CD14-positive monocyte (primary cell): ENCODE data around the gene CXCR6. TPM values are rescaled to one million over a fixed set of nuclear protein-coding genes. Genes with fewer than 3 reads are reported as not detected.
A peak's percentile ranks its signal among the peaks of the same experiment; 100 is the strongest.

Experiments
- DNase-seq, 3 donors: peaks; one replicate each; pipeline ENCODE4 v3.0.0-alpha.2; 2011 to 2022
- H2AFZ ChIP-seq: 2 replicates; pipeline ENCODE4 v1.6.0; 2012; ENCODE audit warnings: mild to moderate bottlenecking, low read depth, low read length, inconsistent platforms; ENCODE audit not compliant: insufficient read depth, poor library complexity, severe bottlenecking
- H3K27ac ChIP-seq, 2 donors: 1 replicate in 1 of 2; 2 replicates in 1 of 2; pipeline ENCODE4 v1.5.1; 2012 to 2013; ENCODE audit warnings: low read length in 2 of 2, control low read depth in 1 of 2, inconsistent platforms in 1 of 2, low read depth in 1 of 2, mild to moderate bottlenecking in 1 of 2
- H3K27me3 ChIP-seq, 2 donors: one replicate each; pipeline versions ENCODE4 v1.6.0 to v1.6.1; 2011 to 2013; ENCODE audit warnings: low read length in 2 of 2; ENCODE audit not compliant: control insufficient read depth in 2 of 2, insufficient read depth in 2 of 2
- H3K36me3 ChIP-seq, 2 donors: replicated peaks in 1 of 2; 1 replicate in 1 of 2; 2 replicates in 1 of 2; pipeline versions ENCODE4 v1.5.1 to v1.6.1; 2012 to 2013; ENCODE audit warnings: low read length in 2 of 2, control low read depth in 1 of 2, inconsistent platforms in 1 of 2, mild to moderate bottlenecking in 1 of 2; ENCODE audit not compliant: insufficient read depth in 2 of 2, control insufficient read depth in 1 of 2
- H3K4me1 ChIP-seq, 2 donors: 1 replicate in 1 of 2; 2 replicates in 1 of 2; pipeline versions ENCODE4 v1.5.1 to v1.6.1; 2012 to 2013; ENCODE audit warnings: low read length in 2 of 2, control low read depth in 1 of 2, inconsistent platforms in 1 of 2, mild to moderate bottlenecking in 1 of 2, moderate library complexity in 1 of 2; ENCODE audit not compliant: insufficient read depth in 2 of 2, control insufficient read depth in 1 of 2
- H3K4me2 ChIP-seq: replicated peaks from 2 replicates; pipeline ENCODE3; 2012; ENCODE audit warnings: low read length, moderate library complexity, mild to moderate bottlenecking; ENCODE audit not compliant: poor library complexity, severe bottlenecking; ENCODE audit errors: extremely low read depth
- H3K4me3 ChIP-seq, 3 experiments: fragments of 200-600 bp in 1 of 3; sonication (generic) in 1 of 3; replicated peaks in 1 of 3; 1 replicate in 2 of 3; 2 replicates in 1 of 3; pipeline ENCODE4 v1.5.1; 2011 to 2013; ENCODE audit warnings: low read length in 3 of 3, mild to moderate bottlenecking in 3 of 3, control low read depth in 2 of 3, low read depth in 2 of 3, inconsistent platforms in 1 of 3, moderate library complexity in 1 of 3
- H3K79me2 ChIP-seq: 2 replicates; pipeline ENCODE4 v1.6.0; 2012; ENCODE audit warnings: mild to moderate bottlenecking, control low read depth, inconsistent platforms, low read length, moderate library complexity; ENCODE audit not compliant: insufficient read depth
- H3K9ac ChIP-seq: 2 replicates; pipeline ENCODE4 v1.6.0; 2017; ENCODE audit warnings: low read length, mild to moderate bottlenecking; ENCODE audit not compliant: insufficient read depth, poor library complexity, severe bottlenecking
- H3K9me3 ChIP-seq, 2 donors: replicated peaks in 1 of 2; 1 replicate in 1 of 2; 2 replicates in 1 of 2; pipeline versions ENCODE4 v1.5.1 to v1.6.1; 2012 to 2013; ENCODE audit warnings: low read length in 2 of 2, control low read depth in 1 of 2; ENCODE audit not compliant: control insufficient read depth in 1 of 2, insufficient read depth in 1 of 2
- H4K20me1 ChIP-seq: 2 replicates; pipeline ENCODE4 v1.6.0; 2012; ENCODE audit warnings: mild to moderate bottlenecking, low read length, control low read depth, moderate library complexity; ENCODE audit not compliant: insufficient read depth
- H3K27ac Mint-ChIP-seq, 7 donors: one replicate each; pipeline ENCODE4 v1.8.0; 2020; ENCODE audit warnings: mild to moderate bottlenecking in 7 of 7, mixed read lengths in 7 of 7, moderate library complexity in 6 of 7, inconsistent platforms in 2 of 7
- H3K27me3 Mint-ChIP-seq, 3 donors: one replicate each; pipeline ENCODE4 v1.8.0; 2021 to 2022; ENCODE audit warnings: low read depth in 3 of 3, mild to moderate bottlenecking in 3 of 3, mixed read lengths in 3 of 3, moderate library complexity in 3 of 3, inconsistent platforms in 1 of 3
- H3K36me3 Mint-ChIP-seq, 2 donors: one replicate each; pipeline ENCODE4 v1.8.0; 2020; ENCODE audit warnings: mixed read lengths in 2 of 2, inconsistent platforms in 1 of 2, mild to moderate bottlenecking in 1 of 2
- H3K4me1 Mint-ChIP-seq: one replicate; pipeline ENCODE4 v1.8.0; 2020; ENCODE audit warnings: mild to moderate bottlenecking, mixed read lengths
- H3K4me3 Mint-ChIP-seq, 2 donors: one replicate each; pipeline ENCODE4 v1.8.0; 2020; ENCODE audit warnings: mild to moderate bottlenecking in 2 of 2, mixed read lengths in 2 of 2, moderate library complexity in 1 of 2
- H3K9me3 Mint-ChIP-seq, 7 donors: one replicate each; pipeline ENCODE4 v1.8.0; 2020 to 2022; ENCODE audit warnings: mixed read lengths in 7 of 7, mild to moderate bottlenecking in 6 of 7, moderate library complexity in 6 of 7, inconsistent platforms in 2 of 7
- CTCF ChIP-seq: fragments of 200-600 bp; IDR thresholded peaks from one replicate; pipeline ENCODE4 v1.8.0; 2022; ENCODE audit warnings: antibody characterized with exemption, mild to moderate bottlenecking
- whole genome bisulfite sequencing: methylation state at CpG from one replicate; pipeline ENCODE4 v1.1.5; 2013; ENCODE audit warnings: missing lambda C conversion rate; ENCODE audit not compliant: insufficient coverage; 5-methylcytosine and 5-hydroxymethylcytosine counted together
- intact Hi-C, 2 donors: fragments of 100-400 bp; cut with micrococcal nuclease; formaldehyde crosslinking; loops; one replicate each; pipeline versions ENCODE4 v1.15.0 to v1.15.1; 2023
- polyA plus RNA-seq, 3 donors: library from polyadenylated mRNA; depleted of rRNA in 1 of 3; unstranded in 2 of 3; stranded (reverse) in 1 of 3; fragments of 300-500 nt in 2 of 3; fragments of >200 nt in 1 of 3; fragmentation: Illumina TruSeq in 2 of 3; gene quantifications; 1 replicate in 2 of 3; 2 replicates in 1 of 3; pipeline ENCODE4 v1.2.3, GENCODE V29; 2012 to 2021

CXCR6 gene
- polyA plus RNA-seq, 3 donors = 0.10 TPM; not detected in 2

GRCh38 chr3:45960289-45960688 is 17.0 kb downstream of the CXCR6 start:
- Mint-ChIP-seq H3K4me1 (peaks cover 4% of the 10 kb centered on the region), H3K27ac (peak overlapping the region in 2 of 7 donors; percentile 11 to 68), H3K9me3 (peaks cover 0 to 2% (median 0%) of the 10 kb centered on the region in 7 donors), H3K36me3 (peaks cover 95 to 99% of the 10 kb centered on the region in 2 donors), H3K27me3 (peaks cover 0 to 2% (median 0%) of the 10 kb centered on the region in 3 donors), H3K4me3 (no peak overlapping the region)
- Histone ChIP-seq H3K4me1 (no peaks in the 10 kb centered on the region), H3K27me3 (no peaks in the 10 kb centered on the region), H4K20me1 (no peaks in the 10 kb centered on the region), H3K9me3 (no peaks in the 10 kb centered on the region), H3K4me2 (no peak overlapping the region), H3K9ac (no peak overlapping the region), H3K36me3 (peaks cover 95 to 99% of the 10 kb centered on the region in 2 donors), H3K79me2 (no peaks in the 10 kb centered on the region), H3K4me3 (no peak overlapping the region), H3K27ac (no peak overlapping the region), H2AFZ (no peak overlapping the region)
- TF ChIP-seq CTCF = no peak
- DNase-seq = no peak
- WGBS = 100% methylated on average over 2 of the region's 2 CpGs
- intact Hi-C loops = no loop called here

- H3K36me3 ChIP-seq = peaks cover 99 to 100% of the 10 kb centered on the region in 2 donors
- Mint-ChIP-seq H3K4me1 (peaks cover 4% of the 10 kb centered on the region), H3K36me3 (peaks cover 96 to 100% of the 10 kb centered on the region in 2 donors), H3K27me3 (peaks cover 0 to 5% (median 0%) of the 10 kb centered on the region in 3 donors), H3K4me3 (no peak overlapping the region), H3K27ac (no peak overlapping the region), H3K9me3 (peaks cover 0 to 2% (median 0%) of the 10 kb centered on the region in 7 donors)
- TF ChIP-seq CTCF = no peak
- H3K4me2 ChIP-seq = no peak overlapping the region
- H4K20me1 ChIP-seq = no peaks in the 10 kb centered on the region
- no peak overlapping the region for H3K4me3 ChIP-seq
- H3K9ac ChIP-seq = no peak overlapping the region
- intact Hi-C loops = no loop called here
- H3K79me2 ChIP-seq = no peaks in the 10 kb centered on the region
- H3K4me1 ChIP-seq = no peaks in the 10 kb centered on the region
- WGBS = 94% methylated on average over 4 of the region's 5 CpGs
- DNase-seq = no peak
- no peak overlapping the region for H3K27ac ChIP-seq
- H3K27me3 ChIP-seq = no peaks in the 10 kb centered on the region
- no peaks in the 10 kb centered on the region for H3K9me3 ChIP-seq
- no peak overlapping the region for H2AFZ ChIP-seq
Observed at GRCh38 chr3:45962033-45962432, 18.8 kb downstream of the CXCR6 start.
